ENCODE results near the gene RB1.

Gene RB1

DNA sequence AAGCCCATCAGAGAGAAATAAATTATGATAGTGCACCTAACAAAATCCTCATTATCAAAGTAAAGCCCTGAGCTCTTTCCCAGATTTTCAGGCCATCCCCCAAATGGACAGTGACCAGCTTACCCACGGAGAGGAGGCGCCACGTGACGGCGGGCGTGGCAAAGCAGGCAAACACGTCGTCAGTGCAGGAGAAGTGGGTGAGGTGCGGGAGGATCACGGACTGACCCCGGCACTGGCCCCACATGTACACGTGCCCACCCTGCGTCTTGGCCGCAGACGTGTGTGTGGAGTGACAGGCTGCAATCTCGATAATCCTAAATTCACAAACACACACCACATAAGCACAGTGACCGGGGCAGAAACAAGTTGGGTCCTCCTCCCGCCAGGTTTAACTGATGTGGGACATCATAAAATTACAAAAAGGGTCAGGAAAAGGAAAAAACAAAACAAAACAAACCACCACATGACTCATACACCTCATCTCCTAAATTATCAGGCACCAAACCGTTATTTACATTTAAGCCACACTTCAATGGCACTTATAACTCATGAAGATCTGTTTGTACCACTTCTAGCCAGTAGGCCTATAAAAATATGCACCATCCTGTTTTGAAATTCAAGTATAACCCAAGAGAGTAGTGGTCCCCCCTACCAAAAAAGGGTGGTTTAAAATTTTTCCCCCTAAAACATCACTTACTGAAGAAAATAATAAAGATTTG lies 199.2 kb downstream of the RB1 start:
- DNase-seq, result no peak

DNA sequence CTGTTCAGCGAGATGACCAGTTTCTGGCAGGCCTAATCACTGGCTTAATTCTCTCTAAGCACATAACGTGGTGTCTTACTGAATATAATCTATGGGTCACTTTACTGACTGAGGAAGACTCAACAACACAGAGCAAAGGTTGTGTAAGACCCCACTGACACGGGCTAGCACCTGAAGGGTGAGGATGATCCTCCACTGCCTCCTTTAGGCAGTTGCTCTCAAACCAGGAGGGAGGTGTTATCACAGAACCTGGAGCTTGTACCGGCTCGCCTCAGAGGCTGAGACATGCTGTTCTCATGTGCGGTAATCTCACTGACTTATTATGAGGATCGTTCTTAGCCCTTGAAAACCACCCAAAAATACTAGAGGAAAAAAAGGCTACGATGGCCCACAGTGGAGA lies 201.1 kb downstream of the RB1 start:
- DNase-seq, result no peak

DNA sequence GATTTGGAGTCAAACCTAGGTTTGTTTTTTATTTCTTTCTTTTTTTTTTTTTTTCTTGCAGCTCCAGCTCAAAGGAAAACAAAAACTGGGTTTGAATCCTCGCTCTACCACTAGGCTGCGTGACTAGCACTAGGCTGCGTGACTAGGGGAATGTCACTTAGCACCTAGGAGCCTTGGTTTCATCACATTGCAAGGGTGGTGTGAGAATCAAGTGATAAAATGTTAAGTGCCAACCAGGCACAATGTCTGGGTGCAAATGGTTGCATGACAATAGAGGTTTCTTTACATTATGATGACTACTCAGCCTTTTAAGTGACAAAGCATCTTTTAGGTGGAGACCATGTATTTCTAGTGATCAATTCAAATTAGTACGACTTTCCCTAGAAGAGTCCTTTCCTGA lies 201.5 kb downstream of the RB1 start:
- DNase-seq, result no peak

DNA sequence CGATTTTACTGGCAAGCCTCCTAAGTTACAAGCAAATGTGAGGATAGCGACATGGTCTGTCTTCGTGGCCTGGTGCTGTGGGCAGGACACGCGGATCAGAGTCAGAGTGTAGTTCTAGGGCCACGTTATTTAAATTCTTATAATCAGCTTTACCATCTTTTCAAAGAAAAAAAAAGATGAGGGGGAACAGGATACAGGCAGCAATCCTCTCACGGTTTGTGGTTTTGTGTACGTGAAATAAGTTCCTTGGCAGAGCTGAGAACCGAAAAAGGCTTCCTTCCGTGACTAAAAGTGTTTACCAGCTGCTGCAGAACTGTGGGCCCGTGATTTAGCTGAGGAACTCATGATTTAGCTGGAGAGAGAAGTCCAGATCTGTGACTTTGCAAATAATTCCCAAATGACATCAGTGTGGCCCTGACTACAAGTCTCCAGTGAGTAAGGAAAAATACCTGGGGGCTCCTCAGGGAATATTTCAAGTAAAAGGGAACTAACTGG lies 202.1 kb downstream of the RB1 start:
- DNase-seq, result no peak

DNA sequence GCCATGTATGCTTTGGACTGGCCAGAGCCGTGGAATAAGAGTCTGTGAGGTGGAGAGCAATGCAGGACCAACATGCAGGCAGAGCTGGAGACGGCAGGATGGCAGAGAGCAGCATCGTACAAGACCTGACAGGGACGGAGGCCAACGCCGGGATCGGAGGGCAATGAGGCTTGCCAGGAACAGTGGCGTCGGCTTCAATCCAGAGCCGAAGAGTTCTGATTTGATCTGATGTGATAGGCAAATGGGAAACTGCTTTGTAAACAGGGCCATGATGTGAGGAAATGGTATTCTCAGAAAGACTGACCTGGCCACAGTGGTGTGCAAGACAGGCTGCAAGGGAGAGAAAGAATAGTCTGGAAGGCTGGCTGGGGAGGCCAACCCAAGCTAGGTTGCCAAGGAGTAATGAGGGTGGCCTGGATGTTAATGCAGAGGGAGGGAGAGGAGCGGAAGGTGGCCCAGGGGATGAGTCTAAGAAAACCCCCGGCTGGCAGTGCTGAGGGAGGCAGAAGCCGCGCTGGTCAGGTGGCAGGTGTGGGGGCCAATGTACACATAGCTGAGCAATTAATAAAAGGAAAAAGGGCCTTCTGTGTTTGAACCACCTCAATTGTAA lies 202.6 kb downstream of the RB1 start:
- no peak for DNase-seq

DNA sequence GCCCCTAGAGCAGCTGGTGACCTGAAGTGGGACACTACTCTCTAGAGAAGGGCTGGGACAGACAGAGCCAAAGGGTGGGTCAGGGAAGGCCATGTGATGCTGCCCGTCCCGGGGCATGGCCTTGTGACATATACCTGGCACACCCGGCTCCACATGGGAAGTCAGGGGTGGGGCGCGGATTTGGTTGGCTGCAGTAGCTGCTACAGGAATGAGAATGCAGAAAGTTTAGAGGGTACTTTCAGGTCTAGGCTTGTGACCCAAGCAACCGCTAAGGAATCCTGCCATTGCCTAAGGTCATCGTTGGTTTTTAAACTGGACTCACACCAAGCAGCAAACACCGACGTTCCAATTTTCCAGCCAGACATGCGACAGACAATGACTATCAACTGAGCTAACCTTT lies 203.5 kb downstream of the RB1 start:
- no peak for DNase-seq

DNA sequence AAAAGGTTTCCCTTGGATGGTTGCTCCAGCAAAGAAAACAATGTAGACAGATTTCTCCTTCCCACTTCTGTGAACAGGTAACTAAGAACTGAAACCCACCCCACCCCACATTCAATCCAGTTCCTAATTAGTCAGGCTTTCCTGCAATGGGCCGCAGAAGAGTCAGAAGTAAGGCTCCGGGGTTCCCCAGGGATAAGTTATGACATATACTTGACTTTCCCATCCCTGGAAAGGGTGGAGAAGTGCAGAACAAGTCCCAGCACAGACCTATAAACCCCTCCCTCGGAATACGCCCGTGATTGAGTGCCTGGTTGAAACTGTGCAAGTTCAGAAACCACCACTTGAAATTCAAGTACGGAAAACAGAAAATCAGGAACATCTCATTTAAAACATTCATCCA lies 204.5 kb downstream of the RB1 start:
- DNase-seq, result no peak

DNA sequence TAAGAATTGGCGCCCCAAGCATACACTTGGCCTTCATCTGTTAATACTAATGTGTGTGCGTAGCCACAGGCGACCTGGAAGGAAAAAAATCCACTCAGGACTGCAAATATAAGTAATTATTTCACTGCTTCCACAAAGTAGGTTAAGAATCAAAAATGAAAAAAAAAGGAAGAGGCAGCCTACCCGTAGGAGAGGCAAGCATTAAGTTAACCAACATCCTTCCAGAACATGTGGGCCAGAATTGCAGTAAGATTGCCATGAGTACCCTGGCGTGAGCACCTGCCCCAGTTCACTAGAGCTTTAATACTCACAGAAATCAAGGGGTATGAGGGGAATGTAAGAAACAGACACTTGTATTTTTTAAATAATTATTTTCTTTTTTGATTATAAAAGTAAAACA lies 207.1 kb downstream of the RB1 start:
- no peak for DNase-seq

DNA sequence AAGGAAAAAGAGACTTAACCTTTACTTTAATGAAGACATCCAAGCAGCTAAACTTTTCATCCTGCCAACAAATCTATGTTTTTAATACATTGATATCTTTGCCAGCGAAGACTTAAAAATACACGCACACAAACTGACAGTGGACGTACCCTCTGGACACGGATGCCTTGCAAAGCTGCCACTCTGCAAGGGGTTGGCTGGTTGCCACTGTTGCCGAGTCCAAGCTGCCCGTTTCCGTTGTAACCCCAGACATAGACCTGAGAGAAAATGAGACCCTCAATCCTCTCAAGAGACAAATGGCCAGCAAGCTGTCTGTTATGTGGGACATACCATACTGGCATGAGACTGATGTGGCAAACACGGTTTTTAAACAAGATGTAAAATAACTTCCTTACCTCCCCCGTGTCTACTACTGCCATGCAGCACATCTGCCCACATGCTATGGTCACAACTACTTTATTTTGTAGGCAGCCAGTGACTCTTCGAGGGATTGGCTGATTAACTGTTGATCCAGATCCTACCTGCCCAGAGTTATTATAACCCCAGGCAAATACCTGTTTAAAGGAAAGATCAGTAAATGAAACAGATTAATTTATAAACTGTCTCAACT lies 208.2 kb downstream of the RB1 start:
- DNase-seq, result no peak

DNA sequence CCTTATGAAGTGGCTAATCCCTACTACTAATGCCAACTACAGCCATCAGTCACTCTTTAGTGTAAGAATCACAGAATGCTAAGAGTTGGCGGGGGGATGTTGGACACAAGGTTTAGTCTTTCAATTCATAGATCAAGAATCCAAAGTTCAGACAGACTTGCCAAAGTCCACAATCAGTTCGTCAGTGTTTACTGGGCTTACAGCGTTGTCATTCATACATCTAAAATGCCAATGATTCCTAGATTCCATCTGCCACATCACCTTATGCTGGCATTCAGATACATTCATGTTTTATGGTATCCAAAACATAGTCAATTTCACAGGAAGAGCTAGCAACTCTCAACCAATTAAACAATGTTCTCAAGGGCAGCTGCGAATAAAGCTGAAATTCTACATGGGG lies 211.2 kb downstream of the RB1 start:
- DNase-seq, result no peak

DNA sequence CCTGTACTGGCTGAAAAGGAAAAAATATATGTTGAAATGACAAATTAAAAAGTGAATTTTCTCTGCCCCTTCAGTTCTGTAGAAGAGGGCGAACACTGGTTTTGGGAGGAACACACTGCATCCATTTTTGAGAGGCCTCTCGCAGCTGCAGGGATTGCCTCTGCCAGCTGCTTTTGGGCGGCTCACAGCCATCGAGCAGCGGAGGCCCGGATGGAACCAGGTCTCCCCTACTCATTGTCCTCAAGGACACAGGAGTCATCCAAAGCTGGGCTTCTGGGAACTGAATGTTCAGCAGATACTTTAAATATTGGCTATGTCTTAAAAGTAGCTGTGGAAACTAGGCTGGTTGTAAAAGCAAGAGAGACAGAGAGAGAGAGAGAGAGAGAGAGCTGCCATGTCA lies 212.2 kb downstream of the RB1 start:
- DNase-seq, result no peak

DNA sequence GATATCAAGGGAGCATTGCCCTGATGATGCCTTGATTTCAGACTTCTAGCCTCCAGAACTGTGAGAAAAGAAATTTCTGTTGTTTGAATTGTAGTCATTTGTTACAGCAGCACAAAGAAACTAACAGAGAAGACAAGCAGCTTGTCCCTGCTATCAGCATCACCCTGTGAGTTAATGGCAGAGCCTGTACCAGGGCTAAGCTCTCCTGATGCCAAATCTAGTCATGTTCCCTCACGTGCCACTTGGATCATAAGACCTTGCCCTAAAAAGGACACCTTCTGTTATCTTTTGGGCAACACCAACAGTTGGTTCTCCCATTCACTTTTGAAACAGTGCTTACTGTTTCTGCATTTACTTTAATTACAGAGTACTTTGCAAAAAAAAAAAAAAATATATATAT lies 214.5 kb downstream of the RB1 start:
- DNase-seq, result no peak

DNA sequence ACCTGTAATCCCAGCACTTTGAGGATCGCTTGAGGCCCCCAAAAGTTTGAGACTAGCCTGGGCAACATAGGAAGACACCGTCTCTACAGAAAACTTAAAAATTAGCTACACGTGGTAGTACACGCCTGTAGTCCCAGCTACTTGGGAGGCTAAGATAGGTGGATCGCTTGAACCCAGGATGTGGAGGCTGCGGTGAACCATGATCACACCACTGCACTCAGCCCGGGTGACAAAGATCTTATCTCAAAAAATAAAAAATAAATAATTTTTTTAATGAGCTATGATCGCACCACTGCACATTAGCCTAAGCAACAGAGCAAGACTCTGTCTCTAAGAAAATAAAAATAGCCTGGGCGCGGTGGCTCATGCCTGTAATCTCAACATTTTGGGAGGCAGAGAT lies 222.7 kb downstream of the RB1 start:
- no peak for DNase-seq

DNA sequence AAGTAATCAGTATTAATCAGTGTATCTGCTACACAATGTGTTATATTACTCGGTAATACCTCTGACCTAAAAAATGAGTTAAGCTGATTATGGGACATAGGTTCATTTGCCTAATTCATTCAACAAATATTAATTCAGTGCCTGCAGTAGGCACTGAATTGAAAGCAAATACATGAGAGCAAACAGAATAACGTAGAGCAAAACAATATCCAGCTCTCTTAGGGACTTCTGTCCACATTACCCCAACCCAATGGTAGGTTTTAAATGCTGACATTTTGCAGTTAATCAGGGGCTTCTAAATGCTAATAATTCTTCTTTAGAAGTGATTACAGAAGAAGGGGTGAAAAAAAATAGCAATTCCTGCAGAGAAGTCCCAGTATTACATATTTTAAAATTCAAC lies 224.4 kb downstream of the RB1 start:
- no peak for DNase-seq

DNA sequence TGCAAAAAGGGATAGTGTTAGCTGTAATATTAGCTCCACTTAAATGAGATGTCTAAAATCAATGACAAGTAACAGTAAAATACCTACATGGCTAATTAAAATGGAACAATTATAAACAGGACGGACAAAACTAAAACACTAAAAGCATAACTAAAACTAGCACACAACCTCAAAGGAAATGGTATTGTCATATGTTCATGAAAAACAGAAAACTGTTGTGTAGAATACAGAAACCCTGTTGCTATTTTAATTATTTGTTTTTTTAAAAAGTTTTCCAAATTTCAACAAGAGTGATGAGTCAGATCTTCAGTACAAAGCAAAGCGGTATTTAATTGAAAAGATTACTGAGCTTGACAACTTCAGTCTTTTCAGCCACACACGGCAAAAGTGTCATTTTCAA lies 225.2 kb downstream of the RB1 start:
- no peak for DNase-seq

DNA sequence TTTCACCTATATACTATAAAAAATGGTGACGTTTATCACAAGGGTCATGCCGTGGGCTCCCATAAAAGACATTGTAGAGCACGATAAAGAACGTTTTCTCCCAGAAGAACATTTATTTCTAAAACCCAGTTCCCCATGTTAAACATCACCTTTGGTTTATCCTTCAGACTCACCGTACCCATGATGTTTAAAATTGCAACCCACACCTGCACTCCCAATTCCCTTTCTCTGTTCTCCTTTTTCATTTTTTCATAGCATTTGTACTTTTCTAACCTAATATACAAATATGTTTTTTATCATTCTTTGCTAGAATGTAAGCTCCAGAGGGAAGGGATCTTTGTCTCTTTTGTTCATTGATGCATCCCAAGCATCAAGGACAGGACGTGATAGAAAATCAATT lies 227.3 kb downstream of the RB1 start:
- no peak for DNase-seq

All from NCI-H748 treated with DMSO at 0.1 percent for 48 hours (cell line).